PFSK-1 (cell line): Measurements from ENCODE around the gene FBLN5.

ENCODE experiments used
- POLR2AphosphoS5 ChIP-seq: IDR thresholded peaks from 2 replicates; pipeline ENCODE4 v1.6.1; 2012; ENCODE audit warnings: low read depth, mild to moderate bottlenecking, control low read depth, low read length, moderate library complexity
- REST ChIP-seq, 2 experiments: IDR thresholded peaks; 2 replicates each; pipeline versions ENCODE4 v1.6.1 to v1.8.0; 2011 to 2012; ENCODE audit warnings: low read depth in 2 of 2, low read length in 2 of 2, control low read depth in 1 of 2, inconsistent platforms in 1 of 2, mild to moderate bottlenecking in 1 of 2, moderate library complexity in 1 of 2; ENCODE audit not compliant: insufficient read depth in 1 of 2
- TAF1 ChIP-seq: IDR thresholded peaks from 2 replicates; pipeline ENCODE4 v1.6.1; 2012; ENCODE audit warnings: low read length, control low read depth, borderline replicate concordance; ENCODE audit not compliant: insufficient read depth

DNA sequence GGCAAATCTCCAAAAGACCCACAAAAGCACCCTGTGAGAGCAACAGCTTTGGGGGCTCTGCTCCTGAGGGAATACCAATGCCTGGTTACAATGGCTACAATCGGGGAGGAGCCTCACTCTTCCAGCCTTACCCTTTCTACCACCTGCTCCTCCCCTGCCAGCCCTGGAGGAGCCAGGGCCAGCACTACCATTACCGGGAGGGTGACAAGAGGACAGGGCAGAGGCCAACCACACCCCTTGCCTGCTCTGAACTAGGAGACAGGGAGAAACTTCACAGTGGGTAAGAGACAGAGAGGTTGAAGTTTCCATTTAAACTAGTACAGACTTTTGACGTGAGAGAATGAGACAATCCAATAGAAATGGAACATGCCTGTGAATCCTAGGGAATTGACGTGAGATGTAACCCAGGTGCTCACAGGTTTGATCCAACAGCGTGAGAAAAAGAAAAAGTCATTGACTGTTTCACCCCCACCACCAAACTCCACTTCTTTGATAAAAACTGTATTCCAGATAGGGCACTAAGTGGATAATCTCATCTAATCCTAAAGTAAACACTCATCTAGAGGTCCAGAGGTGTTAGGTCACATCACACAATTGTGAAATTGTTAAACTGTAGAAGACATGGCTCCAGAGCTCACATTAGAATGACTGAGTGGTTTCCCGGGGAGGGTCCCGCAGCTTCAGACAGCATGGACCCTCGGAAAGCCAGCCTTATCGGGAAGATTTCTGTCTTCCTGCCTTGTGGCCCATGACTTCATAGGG is 71.8 kb downstream of the FBLN5 start:
- no peak for TF ChIP-seq TAF1
- no peak for TF ChIP-seq REST (IDR thresholded peaks at IDR 0.05; ENCODE audit: insufficient read depth in 1 of 2, low read depth in 2 of 2, low read length in 2 of 2)
- no peak for TF ChIP-seq POLR2AphosphoS5
